Endothelial cell of umbilical vein (primary cell): ENCODE measurements around the gene CALR3.

ENCODE experiments used
- CTCF ChIP-seq, 2 donors: IDR thresholded peaks; 1 replicate in 1 of 2; 2 replicates in 1 of 2; pipeline ENCODE4 v1.5.1; 2011; ENCODE audit warnings: low read length in 2 of 2, mild to moderate bottlenecking in 2 of 2, moderate library complexity in 2 of 2, control low read depth in 1 of 2, inconsistent platforms in 1 of 2, low read depth in 1 of 2; ENCODE audit not compliant: insufficient read depth in 1 of 2; ENCODE audit errors: extremely low read depth in 1 of 2
- EZH2 ChIP-seq: IDR thresholded peaks from 2 replicates; pipeline ENCODE4 v1.6.1; 2012; ENCODE audit warnings: borderline replicate concordance, low read depth, mild to moderate bottlenecking, moderate library complexity, low read length, inconsistent platforms; ENCODE audit not compliant: severe bottlenecking
- FOS ChIP-seq: IDR thresholded peaks from 2 replicates; pipeline ENCODE4 v1.6.1; 2011; ENCODE audit warnings: mild to moderate bottlenecking, low read length, moderate library complexity, borderline replicate concordance; ENCODE audit not compliant: insufficient read depth
- GATA2 ChIP-seq: IDR thresholded peaks from 2 replicates; pipeline ENCODE4 v1.7.0; 2011; ENCODE audit warnings: low read depth, mild to moderate bottlenecking, moderate library complexity, mixed read lengths, low read length; ENCODE audit not compliant: insufficient read length, insufficient read depth
- JUN ChIP-seq: IDR thresholded peaks from 2 replicates; pipeline ENCODE4 v1.6.1; 2011; ENCODE audit warnings: borderline replicate concordance, low read depth; ENCODE audit not compliant: insufficient read length, insufficient read depth
- MAX ChIP-seq: IDR thresholded peaks from 2 replicates; pipeline ENCODE4 v1.6.1; 2011; ENCODE audit not compliant: insufficient read depth, insufficient read length
- MYC ChIP-seq: IDR thresholded peaks from one replicate; pipeline ENCODE4 v1.6.1; 2011; ENCODE audit warnings: mild to moderate bottlenecking, low read depth, low read length
- POLR2A ChIP-seq: IDR thresholded peaks from 2 replicates; pipeline ENCODE4 v1.6.1; 2012; ENCODE audit warnings: low read depth, mild to moderate bottlenecking, control low read depth, low read length
- POLR2AphosphoS5 ChIP-seq: IDR thresholded peaks from 2 replicates; pipeline ENCODE4 v1.6.1; 2012; ENCODE audit warnings: low read depth, mild to moderate bottlenecking, control low read depth, low read length, moderate library complexity; ENCODE audit not compliant: insufficient read depth

GRCh38 chr19:16482745-16483144 lies 13.2 kb downstream of the CALR3 start:
- TF ChIP-seq POLR2A = no peak
- no peak for TF ChIP-seq CTCF (IDR thresholded peaks at IDR 0.05; ENCODE audit: extremely low read depth in 1 of 2, insufficient read depth in 1 of 2, low read depth in 1 of 2, low read length in 2 of 2)
- TF ChIP-seq EZH2 = no peak
- TF ChIP-seq POLR2AphosphoS5 = no peak
- no peak for TF ChIP-seq JUN
- TF ChIP-seq FOS = no peak
- TF ChIP-seq GATA2 = no peak
- TF ChIP-seq MAX = no peak
- TF ChIP-seq MYC = no peak
